PFSK-1 (cell line): ENCODE results near the gene IL1RL1.

ENCODE experiments used
- FOXP2 ChIP-seq: optimal IDR thresholded peaks from 2 replicates; pipeline ENCODE3; 2011; ENCODE audit warnings: borderline replicate concordance, control low read depth, inconsistent platforms; ENCODE audit not compliant: insufficient read depth; ENCODE audit errors: extremely low read length, extremely low read depth
- POLR2AphosphoS5 ChIP-seq: IDR thresholded peaks from 2 replicates; pipeline ENCODE4 v1.6.1; 2012; ENCODE audit warnings: low read depth, mild to moderate bottlenecking, control low read depth, low read length, moderate library complexity
- SIN3A ChIP-seq: IDR thresholded peaks from 2 replicates; pipeline ENCODE4 v1.6.1; 2012; ENCODE audit warnings: mild to moderate bottlenecking, low read length, moderate library complexity, borderline replicate concordance; ENCODE audit not compliant: insufficient read depth
- TAF1 ChIP-seq: IDR thresholded peaks from 2 replicates; pipeline ENCODE4 v1.6.1; 2012; ENCODE audit warnings: low read length, control low read depth, borderline replicate concordance; ENCODE audit not compliant: insufficient read depth
- TF ChIP-seq, protein P1 (sequence below), 2 experiments: IDR thresholded peaks; 2 replicates each; pipeline versions ENCODE4 v1.6.1 to v1.8.0; 2011 to 2012; ENCODE audit warnings: low read depth in 2 of 2, low read length in 2 of 2, control low read depth in 1 of 2, inconsistent platforms in 1 of 2, mild to moderate bottlenecking in 1 of 2, moderate library complexity in 1 of 2; ENCODE audit not compliant: insufficient read depth in 1 of 2

DNA sequence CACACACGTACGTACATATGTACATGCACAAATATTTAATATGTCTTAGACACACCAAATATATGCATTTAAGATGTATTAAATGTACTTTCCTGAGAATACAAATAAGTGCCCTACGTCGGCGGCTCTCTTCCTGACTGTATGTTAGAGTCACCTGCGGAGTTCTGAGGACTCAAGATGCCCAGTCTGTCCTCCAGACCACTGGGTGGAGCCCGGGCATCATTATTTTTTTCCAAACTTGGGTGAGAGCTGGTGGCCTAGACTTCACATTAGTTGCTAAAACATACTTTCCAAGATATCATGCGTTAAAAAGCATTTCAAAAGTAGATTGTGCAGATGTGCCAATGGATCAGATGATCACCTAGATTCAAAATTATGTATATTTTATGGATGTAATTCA, 47.1 kb downstream of the IL1RL1 start:
- TF ChIP-seq TAF1 (no peak), POLR2AphosphoS5 (no peak), FOXP2 (no peak), SIN3A (no peak)
- TF ChIP-seq, protein P1, sequence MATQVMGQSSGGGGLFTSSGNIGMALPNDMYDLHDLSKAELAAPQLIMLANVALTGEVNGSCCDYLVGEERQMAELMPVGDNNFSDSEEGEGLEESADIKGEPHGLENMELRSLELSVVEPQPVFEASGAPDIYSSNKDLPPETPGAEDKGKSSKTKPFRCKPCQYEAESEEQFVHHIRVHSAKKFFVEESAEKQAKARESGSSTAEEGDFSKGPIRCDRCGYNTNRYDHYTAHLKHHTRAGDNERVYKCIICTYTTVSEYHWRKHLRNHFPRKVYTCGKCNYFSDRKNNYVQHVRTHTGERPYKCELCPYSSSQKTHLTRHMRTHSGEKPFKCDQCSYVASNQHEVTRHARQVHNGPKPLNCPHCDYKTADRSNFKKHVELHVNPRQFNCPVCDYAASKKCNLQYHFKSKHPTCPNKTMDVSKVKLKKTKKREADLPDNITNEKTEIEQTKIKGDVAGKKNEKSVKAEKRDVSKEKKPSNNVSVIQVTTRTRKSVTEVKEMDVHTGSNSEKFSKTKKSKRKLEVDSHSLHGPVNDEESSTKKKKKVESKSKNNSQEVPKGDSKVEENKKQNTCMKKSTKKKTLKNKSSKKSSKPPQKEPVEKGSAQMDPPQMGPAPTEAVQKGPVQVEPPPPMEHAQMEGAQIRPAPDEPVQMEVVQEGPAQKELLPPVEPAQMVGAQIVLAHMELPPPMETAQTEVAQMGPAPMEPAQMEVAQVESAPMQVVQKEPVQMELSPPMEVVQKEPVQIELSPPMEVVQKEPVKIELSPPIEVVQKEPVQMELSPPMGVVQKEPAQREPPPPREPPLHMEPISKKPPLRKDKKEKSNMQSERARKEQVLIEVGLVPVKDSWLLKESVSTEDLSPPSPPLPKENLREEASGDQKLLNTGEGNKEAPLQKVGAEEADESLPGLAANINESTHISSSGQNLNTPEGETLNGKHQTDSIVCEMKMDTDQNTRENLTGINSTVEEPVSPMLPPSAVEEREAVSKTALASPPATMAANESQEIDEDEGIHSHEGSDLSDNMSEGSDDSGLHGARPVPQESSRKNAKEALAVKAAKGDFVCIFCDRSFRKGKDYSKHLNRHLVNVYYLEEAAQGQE (IDR thresholded peaks at IDR 0.05; ENCODE audit: insufficient read depth in 1 of 2, low read depth in 2 of 2, low read length in 2 of 2): no peak
